MM.1S (cell line): ENCODE data around the gene EFNB3.

ENCODE experiments used
- CTCF ChIP-seq: fragments of 300-600 bp; sonication (generic); IDR thresholded peaks from 2 replicates; pipeline ENCODE4 v1.5.1; 2016; ENCODE audit warnings: antibody characterized with exemption, low read length, mixed read lengths
- EZH2phosphoT487 ChIP-seq: fragments of 300-600 bp; sonication (generic); IDR thresholded peaks from 2 replicates; pipeline ENCODE4 v1.6.1; 2018; ENCODE audit warnings: antibody characterized with exemption, low read length

GRCh38 chr17:7745748-7746470, 40.9 kb downstream of the EFNB3 start:
- no peak for TF ChIP-seq CTCF
- TF ChIP-seq EZH2phosphoT487, result no peak
